ENCODE results near the gene KHDC4. TPM values are rescaled to one million over a fixed set of nuclear protein-coding genes. Genes with fewer than 3 reads are reported as not detected.

The KHDC4 gene
- total and polyA plus RNA-seq, 2 of the 13 experiments (the other 11 are each of a cell fraction or from before 2014, with no cell fraction given): 33.5 to 92.0 TPM

- no peak for TF ChIP-seq ZSCAN30 (CRISPR knock-in tag; IDR thresholded peaks at IDR 0.05)
- TF ChIP-seq ZNF160 (CRISPR knock-in tag; IDR thresholded peaks at IDR 0.05): peak; percentile 30; the same call in 1 of the 2 replicates
- no peak for TF ChIP-seq CAMTA2 (CRISPR knock-in tag; IDR thresholded peaks at IDR 0.05; ENCODE audit: borderline replicate concordance)
- peak; percentile 54; the same call in 1 of the 2 replicates for TF ChIP-seq PRMT3 (CRISPR knock-in tag; IDR thresholded peaks at IDR 0.05; ENCODE audit: borderline replicate concordance, low read depth)
- TF ChIP-seq ZBTB39 (CRISPR knock-in tag; IDR thresholded peaks at IDR 0.05): no peak
- 0 out of 2 replicates have a peak, but pooled peaks have one; percentile 13 for TF ChIP-seq ZNF800 (CRISPR knock-in tag; IDR thresholded peaks at IDR 0.05)
- TF ChIP-seq ZBTB10 (CRISPR knock-in tag; IDR thresholded peaks at IDR 0.05; ENCODE audit: borderline replicate concordance): no peak
- peak; percentile 91 for TF ChIP-seq ZBTB40 (IDR thresholded peaks at IDR 0.05)
- peak; percentile 35; the same call in 1 of the 2 replicates for TF ChIP-seq ZBTB40 (CRISPR knock-in tag; IDR thresholded peaks at IDR 0.05)
Measured at GRCh38 chr1:155934097-155934935, at the start of gene KHDC4 (continued).
